Measurements from ENCODE around the gene DAB2IP. TPM values are rescaled to one million over a fixed set of nuclear protein-coding genes. Genes with fewer than 3 reads are reported as not detected.
"Not testable (repeated sequence)": the region's sequence is repeated elsewhere in the genome, so short reads cannot be mapped to it uniquely, and the experiment has no call there.

The DAB2IP gene
- total and polyA plus RNA-seq, 9 donors, result 26.3 to 49.0 (median 39.3) TPM

DNA sequence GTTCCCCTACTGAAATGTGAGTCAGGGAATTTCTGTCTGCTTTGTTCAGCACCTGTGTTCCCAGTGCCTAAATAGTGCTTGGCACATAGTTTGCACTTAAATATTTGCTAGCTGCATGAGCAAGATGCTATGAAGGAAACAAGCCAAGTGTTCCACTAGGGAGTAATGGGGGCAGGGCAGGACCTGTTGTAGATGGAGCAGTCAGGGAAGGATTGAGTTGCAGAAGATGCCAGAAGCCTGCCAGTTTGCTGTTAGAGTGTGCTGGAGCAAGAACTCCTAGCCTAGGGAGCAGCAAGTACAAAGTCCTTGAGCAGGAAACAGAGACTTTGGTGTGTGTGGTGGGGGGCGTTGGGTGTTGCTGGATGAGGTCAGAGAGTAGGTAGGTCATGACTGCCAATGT lies 87.5 kb downstream of the DAB2IP start:
- Histone ChIP-seq H3K36me3 (ENCODE audit: control insufficient read depth, insufficient read depth, low read length) (peaks cover 8% of the 10 kb centered on the region), H3K27ac (ENCODE audit: low read length) (peak overlapping the region; percentile 25), H3K4me3 (ENCODE audit: low read length) (no peak overlapping the region), H3K9me3 (replicated peaks; ENCODE audit: control insufficient read depth, low read depth, low read length) (no peaks in the 10 kb centered on the region), H3K27me3 (ENCODE audit: control insufficient read depth, insufficient read depth, low read length) (peaks cover 2% of the 10 kb centered on the region), H3K4me1 (ENCODE audit: control insufficient read depth, insufficient read depth, low read length) (peaks cover 83% of the 10 kb centered on the region)
- DNase-seq, result peak; percentile 62
- 60% methylated on average over 1 of the region's 1 CpG for WGBS (ENCODE audit: insufficient coverage)

DNA sequence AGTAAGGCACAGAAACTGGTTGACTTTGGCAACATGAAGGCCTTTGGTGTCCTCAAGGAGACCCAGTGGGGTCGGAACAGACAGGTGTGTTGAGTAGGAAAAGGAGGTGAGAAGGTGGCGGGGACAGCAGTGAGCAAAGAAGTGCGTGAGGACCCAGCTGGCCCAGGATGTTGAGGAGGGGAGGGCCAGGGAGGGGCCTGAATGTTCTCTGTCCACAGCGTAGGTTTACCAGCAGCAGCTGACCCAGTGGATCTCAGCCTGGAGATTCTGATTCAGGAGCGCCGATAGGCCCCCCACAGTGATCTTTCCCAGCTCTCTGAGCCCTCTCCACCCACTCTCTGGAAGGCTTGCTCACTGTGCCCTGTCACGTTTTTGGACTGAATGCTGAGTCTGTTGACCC lies 88.5 kb downstream of the DAB2IP start:
- Histone ChIP-seq H3K27me3 (ENCODE audit: control insufficient read depth, insufficient read depth, low read length) (peaks cover 2% of the 10 kb centered on the region), H3K4me1 (ENCODE audit: control insufficient read depth, insufficient read depth, low read length) (peaks cover 87% of the 10 kb centered on the region), H3K4me3 (ENCODE audit: low read length) (no peak overlapping the region), H3K27ac (ENCODE audit: low read length) (no peak overlapping the region), H3K36me3 (ENCODE audit: control insufficient read depth, insufficient read depth, low read length) (peaks cover 8% of the 10 kb centered on the region), H3K9me3 (replicated peaks; ENCODE audit: control insufficient read depth, low read depth, low read length) (no peaks in the 10 kb centered on the region)
- no peak for DNase-seq
- 66% methylated on average over 6 of the region's 7 CpGs for WGBS (ENCODE audit: insufficient coverage)

DNA sequence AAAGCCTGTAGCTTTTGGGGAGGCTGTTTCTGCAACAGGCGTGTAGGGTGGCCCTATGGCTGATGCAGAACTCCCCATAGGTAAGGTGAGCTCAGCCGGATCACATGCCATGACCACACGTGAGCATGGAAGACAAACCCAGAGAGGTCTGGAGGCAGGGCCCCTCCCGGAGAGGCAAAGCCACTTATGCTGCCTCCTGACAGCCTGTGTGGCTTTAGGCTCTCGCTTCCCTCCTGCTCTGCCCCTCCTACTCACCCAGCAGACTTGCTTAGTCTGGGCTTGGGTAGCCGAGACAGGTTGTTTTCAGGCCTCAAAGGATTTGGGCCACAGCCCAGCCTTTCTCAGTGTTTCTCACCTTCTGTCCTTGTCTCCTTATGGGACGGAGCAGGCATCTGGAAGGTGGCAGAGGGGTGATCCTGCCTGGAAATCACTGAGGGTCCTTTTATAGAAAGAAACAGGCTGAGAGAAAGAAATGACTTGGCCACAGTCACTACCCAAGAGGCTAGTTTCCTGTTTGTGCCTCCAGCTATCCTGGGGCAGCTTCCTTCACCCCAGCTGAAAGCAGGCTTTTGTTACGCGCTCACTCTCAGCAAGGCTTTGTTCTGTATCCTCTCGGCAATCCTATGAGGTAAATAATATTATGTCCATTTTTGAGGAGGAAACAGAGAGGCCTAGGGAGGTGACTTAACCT lies 89.9 kb downstream of the DAB2IP start:
- H3K4me1 ChIP-seq (ENCODE audit: control insufficient read depth, insufficient read depth, low read length), result peaks cover 86% of the 10 kb centered on the region
- H3K4me3 ChIP-seq (ENCODE audit: low read length), result no peak overlapping the region
- WGBS (ENCODE audit: insufficient coverage), result 64% methylated on average over 5 of the region's 10 CpGs

DNA sequence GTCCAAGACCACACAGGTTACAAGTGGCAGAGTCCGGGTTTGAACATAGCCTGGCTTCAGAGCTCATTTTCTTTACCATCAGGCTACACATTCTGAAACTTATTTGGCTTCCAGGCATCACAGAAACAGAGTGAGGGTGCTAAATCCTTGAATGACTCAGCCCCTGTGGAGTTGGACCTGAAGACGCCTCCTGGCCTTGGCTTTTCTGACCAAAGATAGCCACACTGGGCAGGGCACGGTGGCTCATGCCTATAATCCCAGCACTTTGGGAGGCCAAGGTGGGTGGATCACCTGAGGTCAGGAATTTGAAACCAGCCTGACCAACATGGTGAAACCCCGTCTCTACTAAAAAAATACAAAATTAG lies 90.5 kb downstream of the DAB2IP start:
- Histone ChIP-seq H3K27ac (ENCODE audit: low read length) (peak overlapping the region; percentile 55), H3K4me1 (ENCODE audit: control insufficient read depth, insufficient read depth, low read length) (peaks cover 81% of the 10 kb centered on the region)
- H3K36me3 ChIP-seq (ENCODE audit: control insufficient read depth, insufficient read depth, low read length); H3K27me3 ChIP-seq (ENCODE audit: control insufficient read depth, insufficient read depth, low read length); DNase-seq; H3K9me3 ChIP-seq (replicated peaks; ENCODE audit: control insufficient read depth, low read depth, low read length); H3K4me3 ChIP-seq (ENCODE audit: low read length): not testable (repeated sequence)
- 76% methylated on average over 3 of the region's 4 CpGs for WGBS (ENCODE audit: insufficient coverage)

More for the DNA sequence above, 89.9 kb downstream of the DAB2IP start:
- Histone ChIP-seq H3K36me3 (ENCODE audit: control insufficient read depth, insufficient read depth, low read length) (peaks cover 8% of the 10 kb centered on the region), H3K9me3 (replicated peaks; ENCODE audit: control insufficient read depth, low read depth, low read length) (no peaks in the 10 kb centered on the region), H3K27me3 (ENCODE audit: control insufficient read depth, insufficient read depth, low read length) (no peaks in the 10 kb centered on the region), H3K27ac (ENCODE audit: low read length) (peak overlapping the region; percentile 55)
- no peak for DNase-seq

DNA sequence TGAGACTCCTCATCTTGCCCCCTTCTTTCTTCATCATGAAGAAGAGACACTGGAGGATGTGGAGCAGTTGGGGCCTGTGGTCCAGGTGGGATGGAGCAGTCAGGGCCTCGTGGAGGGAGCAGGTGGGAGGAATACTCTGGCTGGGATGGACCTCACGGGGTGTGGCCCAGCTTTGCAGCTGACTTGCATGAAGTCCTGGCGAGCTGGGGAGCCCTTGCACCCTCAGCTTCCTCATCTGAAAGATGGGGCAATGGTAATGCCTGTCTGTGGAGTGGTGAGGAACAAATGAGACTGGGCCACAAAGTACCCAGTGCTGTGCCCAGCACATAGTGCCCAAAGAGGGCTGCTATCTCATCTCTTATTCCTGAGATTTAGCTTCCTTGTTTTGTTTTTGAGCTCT lies 91.5 kb downstream of the DAB2IP start:
- no peak overlapping the region for H3K4me3 ChIP-seq (ENCODE audit: low read length)
- 56% methylated on average over 2 of the region's 3 CpGs for WGBS (ENCODE audit: insufficient coverage)
- no peaks in the 10 kb centered on the region for H3K27me3 ChIP-seq (ENCODE audit: control insufficient read depth, insufficient read depth, low read length)
- H3K4me1 ChIP-seq (ENCODE audit: control insufficient read depth, insufficient read depth, low read length), result peaks cover 72% of the 10 kb centered on the region
- no peak for DNase-seq
- H3K27ac ChIP-seq (ENCODE audit: low read length), result peak overlapping the region; percentile 90
- peaks cover 5% of the 10 kb centered on the region for H3K36me3 ChIP-seq (ENCODE audit: control insufficient read depth, insufficient read depth, low read length)
- no peaks in the 10 kb centered on the region for H3K9me3 ChIP-seq (replicated peaks; ENCODE audit: control insufficient read depth, low read depth, low read length)

DNA sequence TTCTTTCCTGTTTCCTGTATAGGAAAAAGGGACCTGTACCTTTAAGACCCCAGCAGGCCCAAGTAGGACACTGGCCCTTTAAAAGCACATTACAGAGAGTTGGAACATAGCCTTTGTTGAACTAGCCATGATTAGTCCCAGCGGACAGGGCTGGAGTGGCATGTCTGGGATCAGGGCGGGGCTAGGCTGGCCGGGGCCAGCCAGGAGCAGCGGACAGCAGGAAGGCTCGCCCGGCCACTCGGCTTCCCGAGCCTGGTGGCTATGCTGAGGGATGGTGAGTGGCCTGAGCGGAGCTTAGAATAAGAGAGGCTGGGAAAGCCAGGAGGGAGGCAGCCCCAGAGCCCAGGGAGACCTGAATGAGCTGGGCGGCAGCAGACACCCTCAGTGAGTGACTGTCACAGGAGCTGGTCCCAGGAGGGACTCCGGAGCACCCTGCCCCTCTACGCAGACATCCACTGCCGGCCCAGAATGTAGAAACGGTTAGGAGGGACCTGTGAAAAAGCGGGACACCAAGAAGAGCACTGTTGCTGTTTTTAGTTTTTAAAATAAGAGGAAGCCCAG lies 92.1 kb downstream of the DAB2IP start:
- DNase-seq, result peak; percentile 88
- 32% methylated on average over 11 of the region's 15 CpGs for WGBS (ENCODE audit: insufficient coverage)
- H3K4me1 ChIP-seq (ENCODE audit: control insufficient read depth, insufficient read depth, low read length), result peaks cover 72% of the 10 kb centered on the region

DNA sequence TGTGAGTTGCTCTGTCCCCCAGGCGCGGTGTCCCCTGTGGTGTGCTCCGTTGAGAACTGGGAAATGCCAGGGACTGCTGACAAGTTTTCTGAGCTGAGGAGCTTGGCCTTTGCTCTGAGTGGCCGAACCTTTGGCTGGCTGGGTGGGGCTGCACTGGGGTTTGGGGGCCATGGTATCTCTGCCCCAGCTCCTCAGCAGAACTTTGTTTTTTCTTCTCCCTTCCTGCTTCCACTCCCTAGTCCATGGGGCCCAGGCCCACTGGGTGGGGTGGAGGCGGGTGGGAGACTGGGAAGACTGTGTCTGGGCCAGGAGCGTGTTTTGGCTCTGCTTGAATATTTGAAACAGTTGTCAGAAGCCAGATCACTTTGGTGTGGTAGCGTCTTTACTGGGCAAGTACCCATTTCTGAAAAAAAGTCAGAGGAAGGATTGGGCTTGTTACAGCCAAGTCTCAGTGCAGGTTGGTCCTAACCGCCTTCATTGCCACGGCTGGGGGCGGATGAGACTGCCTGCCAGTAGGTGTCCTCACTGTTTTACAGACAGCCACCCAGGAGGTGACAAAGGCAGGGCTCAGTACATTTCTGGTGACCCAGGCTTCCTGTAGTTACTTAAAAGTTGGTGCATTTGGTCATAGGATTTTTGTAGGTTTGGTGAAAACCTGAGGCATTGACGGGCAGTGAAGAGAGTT lies 92.7 kb downstream of the DAB2IP start:
- DNase-seq, result peak; percentile 63
- WGBS (ENCODE audit: insufficient coverage), result 28% methylated on average over 10 of the region's 11 CpGs
- H3K27ac ChIP-seq (ENCODE audit: low read length), result peak overlapping the region; percentile 90
- no peaks in the 10 kb centered on the region for H3K9me3 ChIP-seq (replicated peaks; ENCODE audit: control insufficient read depth, low read depth, low read length)
- peak overlapping the region; percentile 37 for H3K4me3 ChIP-seq (ENCODE audit: low read length)
- H3K27me3 ChIP-seq (ENCODE audit: control insufficient read depth, insufficient read depth, low read length), result no peaks in the 10 kb centered on the region
- H3K36me3 ChIP-seq (ENCODE audit: control insufficient read depth, insufficient read depth, low read length), result peaks cover 5% of the 10 kb centered on the region
- H3K4me1 ChIP-seq (ENCODE audit: control insufficient read depth, insufficient read depth, low read length), result peaks cover 72% of the 10 kb centered on the region

More for the DNA sequence above, 92.1 kb downstream of the DAB2IP start:
- Histone ChIP-seq H3K36me3 (ENCODE audit: control insufficient read depth, insufficient read depth, low read length) (peaks cover 5% of the 10 kb centered on the region), H3K27ac (ENCODE audit: low read length) (peak overlapping the region; percentile 90), H3K9me3 (replicated peaks; ENCODE audit: control insufficient read depth, low read depth, low read length) (no peaks in the 10 kb centered on the region), H3K4me3 (ENCODE audit: low read length) (peak overlapping the region; percentile 37), H3K27me3 (ENCODE audit: control insufficient read depth, insufficient read depth, low read length) (no peaks in the 10 kb centered on the region)

DNA sequence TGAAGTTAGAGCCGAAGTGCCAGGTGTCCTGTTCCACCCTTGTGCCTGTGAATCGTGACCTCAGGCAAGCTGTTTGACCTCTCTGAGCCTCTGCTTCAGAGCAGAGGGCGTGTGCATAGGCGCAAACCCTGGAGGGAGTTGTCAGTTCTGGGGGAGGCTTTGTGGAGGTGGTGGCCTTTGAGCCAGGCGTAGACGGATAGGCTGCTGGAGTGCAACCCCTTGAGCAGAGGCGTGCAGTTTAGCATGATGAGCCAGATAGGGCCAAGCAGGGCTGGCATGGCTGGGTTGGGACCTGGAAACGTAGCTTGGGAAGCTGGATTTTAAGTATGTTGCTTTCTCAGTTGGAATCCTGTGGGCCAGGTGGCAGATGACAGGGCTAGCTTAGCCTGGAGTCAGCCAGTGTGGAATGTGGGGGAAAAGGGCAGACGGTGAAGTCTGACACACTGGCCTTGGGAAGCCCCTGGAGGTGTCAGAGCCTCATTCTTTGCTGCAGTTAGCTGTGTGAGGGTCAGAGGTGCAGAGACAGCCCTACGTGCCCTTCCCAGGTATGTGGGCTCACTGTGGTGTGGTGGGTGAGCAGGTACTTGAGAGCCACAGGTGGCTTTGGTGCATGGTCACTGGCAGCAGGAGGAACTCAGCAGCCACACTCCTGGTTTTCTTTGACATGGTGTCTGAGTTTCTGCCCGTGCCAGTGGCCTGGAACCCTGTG lies 93.4 kb downstream of the DAB2IP start:
- H3K27me3 ChIP-seq (ENCODE audit: control insufficient read depth, insufficient read depth, low read length), result no peaks in the 10 kb centered on the region
- H3K4me3 ChIP-seq (ENCODE audit: low read length), result no peak overlapping the region
- DNase-seq, result no peak
- no peaks in the 10 kb centered on the region for H3K9me3 ChIP-seq (replicated peaks; ENCODE audit: control insufficient read depth, low read depth, low read length)
- 69% methylated on average over 11 of the region's 11 CpGs for WGBS (ENCODE audit: insufficient coverage)
- peaks cover 70% of the 10 kb centered on the region for H3K4me1 ChIP-seq (ENCODE audit: control insufficient read depth, insufficient read depth, low read length)
- H3K36me3 ChIP-seq (ENCODE audit: control insufficient read depth, insufficient read depth, low read length), result peaks cover 3% of the 10 kb centered on the region
- peak overlapping the region; percentile 40 for H3K27ac ChIP-seq (ENCODE audit: low read length)

DNA sequence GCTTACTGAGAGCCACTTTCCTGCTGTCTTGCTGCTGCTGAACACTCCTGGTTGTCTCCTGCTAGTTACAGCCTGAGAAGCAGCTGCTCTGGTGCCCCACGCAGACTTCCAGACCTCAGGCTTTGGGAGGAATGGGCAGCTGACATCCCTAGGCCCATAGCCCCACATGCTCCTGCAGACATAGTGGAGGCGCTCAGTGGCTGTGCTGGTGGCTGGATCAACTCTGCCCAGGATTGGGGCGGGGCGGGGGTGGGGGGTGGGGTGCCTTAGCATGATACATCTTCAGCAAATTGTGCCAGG lies 93.9 kb downstream of the DAB2IP start:
- Histone ChIP-seq H3K9me3 (replicated peaks; ENCODE audit: control insufficient read depth, low read depth, low read length) (no peaks in the 10 kb centered on the region), H3K27me3 (ENCODE audit: control insufficient read depth, insufficient read depth, low read length) (no peaks in the 10 kb centered on the region), H3K4me1 (ENCODE audit: control insufficient read depth, insufficient read depth, low read length) (peaks cover 70% of the 10 kb centered on the region), H3K27ac (ENCODE audit: low read length) (peak overlapping the region; percentile 13), H3K4me3 (ENCODE audit: low read length) (no peak overlapping the region), H3K36me3 (ENCODE audit: control insufficient read depth, insufficient read depth, low read length) (peaks cover 8% of the 10 kb centered on the region)
- no CpG with 5 or more reads among the region's 4 CpGs for WGBS (ENCODE audit: insufficient coverage)
- DNase-seq, result no peak

DNA sequence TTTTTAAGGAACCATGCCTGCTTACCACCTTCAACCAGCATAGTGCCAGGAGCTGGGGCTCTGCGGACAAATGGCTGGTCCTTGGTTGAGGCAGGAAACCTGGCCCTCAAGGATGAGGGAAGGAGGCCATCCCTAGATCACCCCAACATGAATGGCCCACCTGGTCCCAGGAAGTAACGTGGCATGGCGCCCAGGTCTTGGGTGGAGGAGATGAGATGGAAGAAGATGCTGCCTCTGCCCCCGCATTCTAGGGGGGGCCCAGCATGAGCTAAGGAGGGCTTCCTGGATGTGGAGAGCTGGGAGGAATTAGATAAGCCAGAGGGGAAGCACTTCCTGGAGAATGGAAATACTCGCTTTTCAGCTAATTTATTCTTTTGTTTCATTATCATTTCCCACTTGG lies 95.0 kb downstream of the DAB2IP start:
- no peaks in the 10 kb centered on the region for H3K9me3 ChIP-seq (replicated peaks; ENCODE audit: control insufficient read depth, low read depth, low read length)
- no peak for DNase-seq
- H3K4me3 ChIP-seq (ENCODE audit: low read length), result no peak overlapping the region
- H3K27me3 ChIP-seq (ENCODE audit: control insufficient read depth, insufficient read depth, low read length), result no peaks in the 10 kb centered on the region
- 100% methylated on average over 1 of the region's 5 CpGs for WGBS (ENCODE audit: insufficient coverage)
- H3K36me3 ChIP-seq (ENCODE audit: control insufficient read depth, insufficient read depth, low read length), result peaks cover 9% of the 10 kb centered on the region
- no peak overlapping the region for H3K27ac ChIP-seq (ENCODE audit: low read length)
- H3K4me1 ChIP-seq (ENCODE audit: control insufficient read depth, insufficient read depth, low read length), result peaks cover 73% of the 10 kb centered on the region

All from muscle of leg (tissue), 11 donors.